Right lobe of liver (tissue), 6 donors: ENCODE results near the gene B4GALT4. TPM values are rescaled to one million over a fixed set of nuclear protein-coding genes. Genes with fewer than 3 reads are reported as not detected.

ENCODE experiments used
- ATAC-seq, 4 donors: fragments of 200-7000 bp; cut with Tn5 transposase; one replicate each; pipeline ENCODE4 v1.9.1; 2020; ENCODE audit warnings: mild to moderate bottlenecking in 4 of 4, moderate library complexity in 4 of 4
- DNase-seq, 3 donors: peaks; one replicate each; pipeline ENCODE4 v3.0.0-alpha.2; 2020
- H3K27ac ChIP-seq, 3 donors: fragments of 200-600 bp; one replicate each; pipeline ENCODE4 v1.8.0; 2022
- H3K27me3 ChIP-seq, 2 donors: fragments of 200-600 bp; one replicate each; pipeline ENCODE4 v1.8.0; 2022
- H3K36me3 ChIP-seq, 4 donors: fragments of 200-600 bp; sonication (generic) in 1 of 4; one replicate each; pipeline versions ENCODE4 v1.5.1 to v1.8.0; 2017 to 2022; ENCODE audit warnings: control low read depth in 1 of 4
- H3K4me1 ChIP-seq, 4 donors: fragments of 200-600 bp; sonication (generic) in 1 of 4; one replicate each; pipeline versions ENCODE4 v1.5.1 to v1.8.0; 2017 to 2022; ENCODE audit warnings: control low read depth in 1 of 4
- H3K4me3 ChIP-seq, 3 donors: fragments of 200-600 bp; one replicate each; pipeline ENCODE4 v1.8.0; 2022
- H3K9me3 ChIP-seq, 4 donors: fragments of 200-600 bp; sonication (generic) in 1 of 4; one replicate each; pipeline versions ENCODE4 v1.5.1 to v1.8.0; 2017 to 2022; ENCODE audit warnings: control low read depth in 1 of 4
- POLR2A ChIP-seq: fragments of 450-650 bp; IDR thresholded peaks from one replicate; pipeline ENCODE4 v1.6.1; 2017; ENCODE audit warnings: antibody characterized with exemption, mild to moderate bottlenecking
- WGBS: methylation state at CpG from one replicate; pipeline ENCODE4 v1.1.6; 2018; ENCODE audit warnings: low coverage, low lambda C conversion rate; ENCODE audit not compliant: insufficient coverage; ENCODE audit errors: missing lambda C conversion rate; 5-methylcytosine and 5-hydroxymethylcytosine counted together
- intact Hi-C, 2 donors: fragments of 100-400 bp; cut with DNase I; formaldehyde crosslinking; loops; one replicate each; pipeline versions ENCODE4 v1.11.2 to v1.14.1; 2022
- total RNA-seq, 6 experiments: library from RNA; depleted of rRNA in 2 of 6; stranded (reverse); fragments of >200 nt in 2 of 6; fragmentation: NEBNext Ultra II Directional in 3 of 6; extraction: Animal tissue kit (Norgen Biotek cat#: 25700) in 3 of 6; gene quantifications; one replicate each; pipeline versions ENCODE4 v1.1.0 to v1.2.4, GENCODE V29; 2016 to 2023
- TF ChIP-seq, protein P1 (sequence below), 4 donors: fragments of 200-600 bp in 3 of 4; fragments of 450-650 bp in 1 of 4; IDR thresholded peaks; one replicate each; pipeline versions ENCODE4 v1.5.1 to v1.8.0; 2016 to 2022; ENCODE audit warnings: antibody characterized with exemption in 4 of 4, mild to moderate bottlenecking in 2 of 4
- donor health status: DM: no; HTN: yes; CAD: no.
- donor health status: DM: no; HTN: no; CAD: no.
- donor health status: DM: no; HTN: no; CAD: no.
- donor health status: DM: no; HTN: yes; CAD: no.
- donor health status: DM: no; HTN: yes; CAD: no.

Gene B4GALT4
- total RNA-seq, 6 experiments from 2014 or later = 7.8 to 10.9 (median 8.9) TPM

DNA sequence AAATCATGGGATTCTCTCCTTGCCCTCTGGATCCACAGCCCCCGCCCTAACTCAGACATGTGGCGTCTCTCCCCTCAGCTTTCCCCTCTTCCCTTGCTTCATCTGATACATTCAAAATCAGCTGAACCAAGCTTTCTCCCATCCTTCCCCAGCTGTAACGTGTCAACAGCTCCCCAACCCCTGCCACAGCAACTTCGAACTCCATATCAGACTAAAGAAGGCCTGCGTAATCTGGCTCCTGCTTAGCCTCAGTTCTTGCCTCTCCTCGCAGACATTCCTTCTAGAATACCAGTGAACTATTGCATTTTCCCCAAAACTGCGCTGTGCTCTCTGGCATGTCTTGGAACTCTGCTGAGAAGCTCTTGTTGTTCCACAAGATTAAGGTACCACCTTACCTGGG is 18.3 kb downstream of the B4GALT4 start:
- H3K27me3 ChIP-seq = no peaks in the 10 kb centered on the region
- H3K4me1 ChIP-seq = peaks cover 0 to 14% (median 0%) of the 10 kb centered on the region in 4 donors
- intact Hi-C loops = no loop called here
- no peak overlapping the region for H3K4me3 ChIP-seq
- TF ChIP-seq, protein P1, sequence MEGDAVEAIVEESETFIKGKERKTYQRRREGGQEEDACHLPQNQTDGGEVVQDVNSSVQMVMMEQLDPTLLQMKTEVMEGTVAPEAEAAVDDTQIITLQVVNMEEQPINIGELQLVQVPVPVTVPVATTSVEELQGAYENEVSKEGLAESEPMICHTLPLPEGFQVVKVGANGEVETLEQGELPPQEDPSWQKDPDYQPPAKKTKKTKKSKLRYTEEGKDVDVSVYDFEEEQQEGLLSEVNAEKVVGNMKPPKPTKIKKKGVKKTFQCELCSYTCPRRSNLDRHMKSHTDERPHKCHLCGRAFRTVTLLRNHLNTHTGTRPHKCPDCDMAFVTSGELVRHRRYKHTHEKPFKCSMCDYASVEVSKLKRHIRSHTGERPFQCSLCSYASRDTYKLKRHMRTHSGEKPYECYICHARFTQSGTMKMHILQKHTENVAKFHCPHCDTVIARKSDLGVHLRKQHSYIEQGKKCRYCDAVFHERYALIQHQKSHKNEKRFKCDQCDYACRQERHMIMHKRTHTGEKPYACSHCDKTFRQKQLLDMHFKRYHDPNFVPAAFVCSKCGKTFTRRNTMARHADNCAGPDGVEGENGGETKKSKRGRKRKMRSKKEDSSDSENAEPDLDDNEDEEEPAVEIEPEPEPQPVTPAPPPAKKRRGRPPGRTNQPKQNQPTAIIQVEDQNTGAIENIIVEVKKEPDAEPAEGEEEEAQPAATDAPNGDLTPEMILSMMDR (IDR thresholded peaks at IDR 0.05) = no peak
- H3K9me3 ChIP-seq = no peaks in the 10 kb centered on the region
- H3K36me3 ChIP-seq = peaks cover 0 to 48% (median 17%) of the 10 kb centered on the region in 4 donors
- DNase-seq (no peak), ATAC-seq (no peak)
- H3K27ac ChIP-seq = no peak overlapping the region
- 88% methylated on average over 5 of the region's 7 CpGs for WGBS

DNA sequence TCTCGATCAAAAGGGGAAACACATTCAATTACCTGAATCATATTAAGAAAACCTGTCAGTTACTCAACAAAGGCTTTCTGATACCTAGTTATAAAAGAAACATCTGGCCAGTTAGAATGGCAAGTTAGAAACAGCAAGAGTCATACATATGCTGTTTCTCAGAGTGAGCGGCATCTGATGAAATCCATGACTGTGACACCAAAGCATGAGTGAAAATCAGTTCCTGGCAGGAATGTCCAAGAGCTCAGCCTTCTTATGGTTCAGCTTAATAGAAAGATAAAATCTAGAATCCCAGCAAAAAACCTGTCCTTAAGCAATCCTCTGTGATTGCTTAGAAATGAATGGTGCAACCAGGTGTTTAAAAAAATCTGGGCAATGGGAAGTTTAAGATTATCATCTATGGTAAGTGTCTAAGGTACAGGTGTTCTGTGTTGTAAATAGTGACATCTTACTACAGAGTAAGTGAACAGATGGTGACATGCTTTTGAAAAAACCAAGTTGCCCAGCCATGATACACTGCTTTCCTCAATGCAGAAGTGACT is 18.8 kb downstream of the B4GALT4 start:
- peaks cover 0 to 51% (median 20%) of the 10 kb centered on the region in 4 donors for H3K36me3 ChIP-seq
- 100% methylated on average over 1 of the region's 2 CpGs for WGBS
- DNase-seq = no peak
- H3K4me3 ChIP-seq = no peak overlapping the region
- H3K9me3 ChIP-seq = no peaks in the 10 kb centered on the region
- H3K4me1 ChIP-seq = peaks cover 0 to 9% (median 0%) of the 10 kb centered on the region in 4 donors
- no peak for ATAC-seq
- H3K27me3 ChIP-seq = no peaks in the 10 kb centered on the region
- intact Hi-C loops = no loop called here
- H3K27ac ChIP-seq = no peak overlapping the region
- no peak for TF ChIP-seq POLR2A
- TF ChIP-seq, protein P1 (IDR thresholded peaks at IDR 0.05) = no peak

DNA sequence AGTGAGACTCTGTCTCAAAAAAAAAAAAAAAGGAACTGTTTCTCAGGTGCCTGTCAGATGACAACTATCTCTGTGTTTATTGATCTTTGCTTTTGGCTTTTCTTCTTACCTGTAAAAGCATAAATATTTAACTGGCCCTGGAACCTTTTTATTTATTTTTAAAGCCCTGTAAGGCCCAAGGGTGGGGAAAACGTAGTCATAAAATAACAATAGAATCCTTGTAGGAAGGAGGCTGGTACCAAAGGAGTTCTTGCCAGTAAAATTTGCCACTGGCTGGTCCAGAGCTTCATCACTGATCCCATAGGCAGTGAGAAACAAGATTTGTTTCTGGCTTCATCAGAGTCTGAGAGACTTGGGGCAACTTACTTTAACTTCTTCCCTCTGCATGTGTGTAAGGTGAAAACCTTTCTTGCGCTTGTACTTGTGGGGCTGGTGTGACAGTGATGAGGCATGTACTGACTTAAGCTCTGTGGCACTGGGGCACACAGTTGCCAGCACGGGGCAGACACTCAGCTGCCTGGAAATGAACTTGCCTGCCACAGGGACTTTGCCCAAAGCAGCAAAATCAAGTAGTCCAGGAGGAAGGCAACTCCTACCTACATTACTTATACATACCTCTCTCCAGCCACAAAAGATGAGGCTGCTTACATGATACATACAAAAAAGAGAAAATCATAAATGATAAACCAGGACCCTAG is 19.6 kb downstream of the B4GALT4 start:
- 27% methylated on average over 2 of the region's 3 CpGs for WGBS

DNA sequence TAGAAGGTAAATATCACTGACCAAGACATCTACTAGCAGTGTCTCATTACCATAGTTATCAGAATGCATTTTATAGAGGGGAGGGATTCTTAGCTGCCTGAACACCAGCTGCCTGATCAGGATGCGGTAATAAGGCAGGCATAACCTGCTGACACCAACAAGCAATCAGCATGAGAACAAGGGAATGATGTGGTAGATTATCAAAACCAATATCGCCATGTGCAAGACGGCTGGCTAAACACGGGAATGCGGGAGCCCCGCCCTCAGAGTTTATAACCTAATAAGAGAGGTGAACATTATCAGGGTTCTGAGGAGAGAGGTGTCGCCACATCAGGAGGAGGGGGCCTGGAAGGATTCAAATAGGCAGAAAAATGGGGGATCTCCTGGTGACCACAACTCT is 20.5 kb downstream of the B4GALT4 start:
- TF ChIP-seq POLR2A = no peak
- TF ChIP-seq, protein P1 (IDR thresholded peaks at IDR 0.05) = no peak
- intact Hi-C loops = no loop called here
- Histone ChIP-seq H3K4me1 (peaks cover 0 to 9% (median 0%) of the 10 kb centered on the region in 4 donors), H3K27ac (no peak overlapping the region), H3K9me3 (no peaks in the 10 kb centered on the region), H3K4me3 (no peak overlapping the region), H3K27me3 (no peaks in the 10 kb centered on the region), H3K36me3 (peaks cover 0 to 53% (median 25%) of the 10 kb centered on the region in 4 donors)
- WGBS = 89% methylated on average over 6 of the region's 7 CpGs
- DNase-seq (no peak), ATAC-seq (no peak)

More for the DNA sequence above, 19.6 kb downstream of the B4GALT4 start:
- H3K9me3 ChIP-seq = no peaks in the 10 kb centered on the region
- H3K27me3 ChIP-seq = no peaks in the 10 kb centered on the region
- ATAC-seq (peak; percentile 24 to 75 (median 52)), DNase-seq (no peak)
- TF ChIP-seq POLR2A = no peak
- TF ChIP-seq, protein P1 (IDR thresholded peaks at IDR 0.05) = no peak
- peaks cover 0 to 9% (median 0%) of the 10 kb centered on the region in 4 donors for H3K4me1 ChIP-seq
- peaks cover 0 to 50% (median 22%) of the 10 kb centered on the region in 4 donors for H3K36me3 ChIP-seq
- H3K27ac ChIP-seq = no peak overlapping the region
- no peak overlapping the region for H3K4me3 ChIP-seq
- intact Hi-C loops = no loop called here
